T47D (cell line): ENCODE results near the gene DMD.
"Not testable (repeated sequence)": the region's sequence is repeated elsewhere in the genome, so short reads cannot be mapped to it uniquely, and the experiment has no call there.

Experiments
- DNase-seq, 2 experiments: peaks; one replicate each; pipeline versions ENCODE4 v3.0.0 to v3.0.0-alpha.2; 2011 to 2012; ENCODE audit warnings: low read depth in 1 of 2, low spot score in 1 of 2
- JUND ChIP-seq: IDR thresholded peaks from 2 replicates; pipeline ENCODE4 v1.6.1; 2012; ENCODE audit warnings: low read depth
- in situ Hi-C: cut with HindIII; loops from 2 replicates; pipeline ENCODE4 v1.10.0; 2016; ENCODE audit warnings: low sequenced_read_pairs, low pct_unique_long_range_greater_than_20kb

DMD gene

DNA sequence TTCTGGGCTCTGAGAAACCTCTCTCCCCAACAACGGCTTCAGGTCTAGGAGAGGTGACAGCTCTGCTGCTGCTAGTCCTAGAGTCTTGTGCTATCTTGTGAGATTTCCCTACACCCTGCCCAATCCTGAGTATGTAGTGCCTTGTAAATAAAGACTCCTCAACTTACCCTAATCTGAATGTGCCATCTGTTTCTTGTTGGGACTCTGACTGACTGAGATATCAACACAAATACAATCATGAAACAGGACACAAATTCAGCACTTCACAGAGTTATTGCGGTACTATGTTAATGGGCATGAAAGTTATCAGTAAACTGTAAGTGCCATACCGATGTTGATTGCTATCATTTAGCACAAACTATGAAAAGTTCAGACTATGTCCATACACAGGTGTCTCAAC, 1610.5 kb downstream of the DMD start:
- DNase-seq, result no peak
- no peak for TF ChIP-seq JUND
- in situ Hi-C loops, result no loop called here

DNA sequence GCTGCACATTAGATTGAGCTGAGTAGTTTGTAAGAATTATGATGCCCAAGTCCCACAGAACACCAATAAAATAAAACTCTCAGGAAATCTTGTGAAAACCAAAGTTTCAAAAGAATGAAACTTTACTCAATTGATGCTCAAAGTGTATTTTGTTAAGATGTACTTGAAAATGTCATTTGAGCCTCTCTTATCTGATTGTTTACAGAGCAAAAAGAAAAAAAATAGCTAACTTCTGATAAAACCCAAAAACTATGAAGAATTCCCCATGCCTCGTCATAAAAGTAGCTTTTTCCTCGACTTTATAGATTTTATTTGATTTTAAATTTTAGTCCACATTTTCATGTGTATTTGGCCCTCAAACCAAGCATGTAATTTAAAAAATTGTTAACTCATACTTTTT, 1618.0 kb downstream of the DMD start:
- no peak for TF ChIP-seq JUND
- DNase-seq, result no peak
- in situ Hi-C loops, result no loop called here

DNA sequence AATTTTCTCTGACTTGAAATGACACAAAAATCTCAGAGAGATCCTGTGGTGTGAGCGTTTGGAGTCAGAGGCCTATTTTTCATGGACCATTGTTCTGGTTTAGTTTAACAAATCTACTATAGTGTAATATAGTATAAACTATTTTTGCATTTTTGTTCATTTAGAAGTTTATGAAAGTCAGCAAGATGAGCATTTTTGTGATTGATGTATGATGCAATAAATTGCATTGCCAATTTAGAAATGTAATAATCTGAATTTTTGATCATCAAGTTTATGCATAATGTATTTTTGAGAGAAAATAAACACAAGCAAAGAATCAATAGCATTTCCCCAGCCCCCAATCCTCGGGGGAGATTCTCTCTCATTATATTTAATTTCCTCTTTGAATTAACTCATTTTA, 1620.0 kb downstream of the DMD start:
- DNase-seq, result no peak
- TF ChIP-seq JUND, result no peak
- in situ Hi-C loops, result no loop called here

DNA sequence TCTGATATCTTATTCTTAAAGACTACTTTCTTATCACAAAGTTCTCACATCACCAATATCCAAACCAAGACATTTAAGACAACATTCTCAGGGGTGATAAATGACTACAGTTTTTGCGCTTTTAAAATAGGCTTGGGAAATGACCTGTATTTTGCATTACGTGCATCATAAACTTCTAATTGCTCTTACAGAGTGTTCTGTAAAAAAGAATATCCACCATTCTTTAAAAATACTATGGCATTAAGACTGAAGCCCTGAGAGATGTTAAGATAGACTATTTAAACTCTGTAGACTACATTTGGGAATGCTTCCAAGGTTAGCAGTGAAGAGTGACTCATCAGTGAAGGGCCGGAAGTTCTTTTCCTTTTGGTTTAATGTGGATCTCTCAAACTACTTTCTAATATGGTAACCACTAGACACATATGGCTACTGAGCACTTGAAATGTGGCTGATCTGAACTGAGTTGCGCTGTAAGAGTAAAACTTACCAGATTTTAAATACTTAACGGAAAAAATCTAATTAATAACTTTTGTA, 1620.7 kb downstream of the DMD start:
- in situ Hi-C loops, result no loop called here
- no peak for DNase-seq
- TF ChIP-seq JUND, result no peak

DNA sequence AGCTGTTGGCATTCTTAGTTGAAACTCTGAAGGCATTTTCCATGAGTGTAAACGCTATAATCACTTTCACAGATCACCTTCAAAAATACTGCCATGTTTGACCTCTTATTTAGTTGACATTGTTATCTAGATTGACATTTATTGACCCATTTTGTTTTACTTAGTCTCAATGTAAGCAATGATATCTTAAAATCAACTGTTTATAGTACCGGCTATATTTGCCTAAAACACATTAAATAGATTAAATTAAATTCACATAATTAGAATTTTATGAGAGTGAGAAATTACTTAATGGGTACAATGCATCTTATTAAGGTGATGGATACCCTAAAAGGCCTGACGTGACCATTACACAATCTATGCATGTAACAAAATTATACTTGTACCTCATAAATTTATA, 1621.8 kb downstream of the DMD start:
- no peak for DNase-seq
- TF ChIP-seq JUND, result no peak
- in situ Hi-C loops, result no loop called here

DNA sequence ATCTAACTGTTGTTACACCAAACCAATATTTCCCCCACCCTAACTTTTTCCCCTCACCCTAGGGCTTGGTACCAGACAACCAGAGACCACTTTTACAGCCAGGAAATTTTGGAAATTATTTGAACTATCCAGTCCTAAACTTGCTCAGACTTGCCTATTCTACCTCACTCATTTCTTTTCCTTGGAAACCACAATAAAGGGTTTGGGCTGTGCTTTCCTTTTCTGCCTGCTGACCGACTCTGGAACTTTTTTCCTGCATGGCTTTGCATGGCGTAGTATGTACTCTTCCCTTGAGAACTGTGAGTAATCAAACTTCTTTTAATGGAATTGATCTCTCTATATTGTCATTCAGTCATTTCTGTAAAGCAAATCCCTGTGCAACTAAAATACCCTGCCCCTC, 1623.0 kb downstream of the DMD start:
- in situ Hi-C loops, result no loop called here
- DNase-seq, result no peak
- TF ChIP-seq JUND, result no peak

DNA sequence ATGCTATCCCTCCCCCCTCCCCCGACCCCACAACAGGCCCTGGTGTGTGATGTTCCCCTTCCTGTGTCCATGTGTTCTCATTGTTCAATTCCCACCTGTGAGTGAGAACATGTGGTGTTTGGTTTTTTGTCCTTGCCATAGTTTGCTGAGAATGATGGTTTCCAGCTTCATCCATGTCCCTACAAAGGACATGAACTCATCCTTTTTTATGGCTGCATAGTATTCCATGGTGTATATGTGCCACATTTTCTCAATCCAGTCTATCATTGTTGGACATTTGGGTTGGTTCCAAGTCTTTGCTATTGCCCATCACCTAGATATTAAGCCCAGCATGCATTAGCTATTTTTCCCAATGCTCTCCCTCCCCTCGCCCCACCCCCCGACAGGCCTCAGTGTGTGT, 1627.5 kb downstream of the DMD start:
- DNase-seq, in situ Hi-C loops: not testable (repeated sequence)

DNA sequence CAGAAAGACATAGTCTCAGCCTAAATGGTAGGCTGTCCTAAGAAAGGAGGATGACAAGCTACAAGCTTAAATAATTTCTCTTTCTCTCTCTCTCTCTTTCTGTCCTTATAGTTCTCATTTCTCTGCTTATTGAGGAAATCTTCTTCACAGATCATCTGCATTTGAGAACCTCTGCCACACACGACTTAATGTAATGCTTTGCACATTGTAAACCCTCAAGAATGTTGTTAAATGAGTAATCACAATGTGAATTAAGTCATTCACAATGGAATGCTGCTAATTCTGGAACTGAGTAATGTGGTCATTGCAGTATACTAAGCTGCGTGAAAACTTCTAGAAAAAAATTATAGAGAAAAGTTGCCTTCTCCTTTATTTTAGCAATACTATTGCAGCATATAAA, 1630.6 kb downstream of the DMD start:
- in situ Hi-C loops, result no loop called here
- TF ChIP-seq JUND, result no peak
- no peak for DNase-seq

DNA sequence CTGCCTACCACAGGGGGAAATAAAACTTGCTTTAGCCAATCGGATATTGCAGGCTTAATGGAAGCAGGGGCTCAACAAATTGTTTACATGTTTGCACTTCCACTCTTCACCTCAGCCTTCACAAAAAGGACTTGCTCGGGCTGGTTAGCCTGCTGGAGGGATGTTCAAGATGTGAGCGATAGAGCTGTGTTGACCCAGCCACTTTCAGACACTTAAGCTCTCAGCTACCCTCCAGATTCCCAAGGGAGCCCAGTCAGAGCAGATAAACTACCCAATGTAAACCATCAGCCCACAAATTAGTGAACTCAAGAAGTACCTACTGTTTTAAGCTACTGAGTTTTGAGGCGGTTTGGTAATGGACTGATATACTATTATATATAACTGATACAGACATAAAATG, 1631.1 kb downstream of the DMD start:
- DNase-seq, result no peak
- no peak for TF ChIP-seq JUND
- in situ Hi-C loops, result no loop called here

DNA sequence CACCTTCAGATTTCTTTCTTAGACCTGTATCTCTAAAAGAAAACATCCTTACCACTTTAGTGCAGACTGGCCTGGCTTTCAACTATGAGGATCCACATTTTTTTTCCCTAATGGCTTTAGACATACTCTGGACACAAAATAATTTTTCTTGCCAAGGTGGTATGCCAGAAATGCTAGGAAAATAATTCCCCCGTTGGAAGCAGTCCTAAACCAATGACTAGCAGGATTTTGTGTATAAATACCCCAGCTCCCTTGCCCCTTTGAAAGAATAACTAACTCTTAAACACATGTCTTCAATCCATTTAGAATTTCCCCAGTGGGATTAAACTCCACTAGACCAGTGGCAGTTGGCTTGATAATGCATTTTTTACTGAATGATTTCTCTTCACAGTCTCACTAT, 1639.0 kb downstream of the DMD start:
- in situ Hi-C loops, result no loop called here
- no peak for TF ChIP-seq JUND
- DNase-seq, result no peak

DNA sequence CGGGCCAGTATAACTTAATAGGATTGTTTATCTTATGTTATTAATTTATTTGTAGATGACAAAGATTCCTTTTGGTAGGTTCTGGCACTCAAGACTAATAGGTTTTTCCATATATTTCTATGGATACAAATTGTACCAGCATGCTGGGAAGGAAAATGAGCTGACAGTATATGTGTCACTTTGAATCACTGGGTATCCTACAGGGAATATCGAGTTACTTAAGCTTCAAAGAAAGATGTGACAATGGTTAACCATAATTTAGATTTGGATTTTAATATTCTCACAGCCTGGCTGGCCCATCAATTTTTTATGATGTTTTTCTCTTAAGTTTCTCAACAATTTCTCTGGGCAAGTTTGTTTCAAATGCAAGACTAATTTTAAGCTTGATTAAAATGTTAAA, 1640.7 kb downstream of the DMD start:
- in situ Hi-C loops, result no loop called here
- no peak for TF ChIP-seq JUND
- no peak for DNase-seq

DNA sequence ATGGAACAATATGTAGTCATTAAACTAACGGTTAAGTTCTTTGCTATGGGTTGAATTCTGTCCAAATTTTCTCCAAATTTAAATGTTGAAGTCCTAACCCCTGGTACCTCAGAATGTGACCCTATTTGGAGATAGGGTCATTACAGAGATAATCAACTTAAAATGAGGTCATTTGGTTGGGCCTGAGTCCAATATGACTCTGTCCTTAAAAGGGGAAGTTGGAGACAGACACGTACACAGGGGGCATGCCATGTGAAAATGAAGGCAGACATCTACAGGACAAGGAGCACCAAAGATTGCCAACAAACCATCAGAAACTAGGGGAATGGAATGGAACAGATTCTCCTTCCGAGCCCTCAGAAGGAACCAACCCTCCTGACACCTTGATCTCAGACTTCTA, 1647.6 kb downstream of the DMD start:
- DNase-seq, result no peak
- in situ Hi-C loops, result no loop called here

DNA sequence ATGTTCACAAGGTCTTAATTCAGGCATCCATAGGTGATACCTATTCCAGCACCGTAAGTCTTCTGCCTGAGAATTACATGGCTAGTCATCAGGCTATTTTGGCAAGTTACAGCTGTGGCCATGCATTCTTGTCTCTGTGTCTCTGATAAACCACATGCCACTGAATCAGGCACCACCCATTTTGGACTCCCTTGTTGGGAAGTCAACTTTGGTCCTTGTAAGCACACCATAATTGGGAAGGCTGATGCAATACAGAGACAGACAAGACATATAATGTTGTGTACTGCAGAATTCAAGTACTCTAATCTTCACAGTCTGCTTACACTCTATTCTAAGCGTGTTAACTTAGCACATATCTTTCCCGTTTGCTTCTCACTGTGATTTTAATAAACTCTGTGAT, 1655.8 kb downstream of the DMD start:
- no peak for DNase-seq
- in situ Hi-C loops, result no loop called here
- TF ChIP-seq JUND, result no peak

More for the DNA sequence above, 1647.6 kb downstream of the DMD start:
- no peak for TF ChIP-seq JUND

DNA sequence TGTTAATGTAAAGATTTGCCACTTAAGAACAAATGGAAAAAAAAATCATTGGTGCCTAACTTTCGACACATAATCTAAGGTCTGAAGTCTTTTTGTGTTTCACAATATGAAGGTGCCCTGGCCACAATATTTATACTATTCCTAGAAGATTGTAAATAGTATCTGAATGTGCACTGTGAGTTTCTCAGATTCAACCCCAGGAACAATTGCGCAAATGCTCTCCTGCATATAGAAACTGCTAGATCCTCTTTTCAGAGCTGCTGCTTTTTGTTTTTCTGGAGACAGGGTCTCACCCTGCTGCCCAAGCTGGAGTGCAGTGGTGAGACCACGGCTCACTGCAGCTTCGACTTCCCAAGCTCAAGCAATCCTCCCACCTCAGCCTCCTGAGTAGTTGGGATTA, 1659.4 kb downstream of the DMD start:
- DNase-seq, result no peak
- in situ Hi-C loops, result no loop called here
- no peak for TF ChIP-seq JUND
